OCI-LY7 (cell line): ENCODE results near the gene PCBD1.

Experiments used
- CTCF ChIP-seq: fragments of 200-600 bp; sonication (generic); conservative IDR thresholded peaks from 2 replicates; pipeline ENCODE4 v1.5.1; 2014; ENCODE audit warnings: mild to moderate bottlenecking, antibody characterized with exemption, low read length, moderate library complexity, mixed read lengths
- EZH2phosphoT487 ChIP-seq: fragments of 200-600 bp; sonication (generic); IDR thresholded peaks from 2 replicates; pipeline ENCODE4 v1.6.1; 2018; ENCODE audit warnings: low read depth, borderline replicate concordance, mild to moderate bottlenecking, mixed run types, antibody characterized with exemption, low read length, moderate library complexity, mixed read lengths

GRCh38 chr10:70911386-70911785, 23.0 kb upstream of the PCBD1 start:
- TF ChIP-seq EZH2phosphoT487 (no peak), CTCF (no peak)
